NCI-H2107 (cell line): ENCODE data around the gene GALNT13.
"Not testable (repeated sequence)": the region's sequence is repeated elsewhere in the genome, so short reads cannot be mapped to it uniquely, and the experiment has no call there.

Experiments
- DNase-seq: peaks from one replicate; lab custom pipeline; 2025; lab: John Stamatoyannopoulos, UW

GALNT13 gene

GRCh38 chr2:154408786-154409185 is 537.1 kb downstream of the GALNT13 start:
- no peak for DNase-seq

- DNase-seq: no peak
Observed at GRCh38 chr2:154422251-154422650, 550.5 kb downstream of the GALNT13 start.

GRCh38 chr2:154425994-154426393 is 554.3 kb downstream of the GALNT13 start:
- DNase-seq: no peak

GRCh38 chr2:154427453-154427852 is 555.7 kb downstream of the GALNT13 start:
- DNase-seq: no peak

GRCh38 chr2:154428022-154428421 is 556.3 kb downstream of the GALNT13 start:
- no peak for DNase-seq

GRCh38 chr2:154433010-154433409 is 561.3 kb downstream of the GALNT13 start:
- DNase-seq: no peak

- no peak for DNase-seq
Observed at GRCh38 chr2:154437104-154437503, 565.4 kb downstream of the GALNT13 start.

GRCh38 chr2:154439156-154439555 is 567.4 kb downstream of the GALNT13 start:
- no peak for DNase-seq

- no peak for DNase-seq
Observed at GRCh38 chr2:154443919-154444318, 572.2 kb downstream of the GALNT13 start.

GRCh38 chr2:154446324-154446723 is 574.6 kb downstream of the GALNT13 start:
- no peak for DNase-seq

GRCh38 chr2:154447727-154448418 is 576.2 kb downstream of the GALNT13 start:
- no peak for DNase-seq

GRCh38 chr2:154449951-154450658 is 578.4 kb downstream of the GALNT13 start:
- no peak for DNase-seq

- no peak for DNase-seq
Observed at GRCh38 chr2:154452471-154452870, 580.7 kb downstream of the GALNT13 start.

- DNase-seq: no peak
Observed at GRCh38 chr2:154452906-154453493, 581.3 kb downstream of the GALNT13 start.

- no peak for DNase-seq
Observed at GRCh38 chr2:154455166-154455565, 583.4 kb downstream of the GALNT13 start.

- DNase-seq: no peak
Observed at GRCh38 chr2:154455866-154456265, 584.1 kb downstream of the GALNT13 start.

GRCh38 chr2:154457286-154457685 is 585.6 kb downstream of the GALNT13 start:
- DNase-seq: no peak

GRCh38 chr2:154459286-154459685 is 587.6 kb downstream of the GALNT13 start:
- no peak for DNase-seq

- DNase-seq: no peak
Observed at GRCh38 chr2:154462634-154463033, 590.9 kb downstream of the GALNT13 start.

- no peak for DNase-seq
Observed at GRCh38 chr2:154466226-154466625, 594.5 kb downstream of the GALNT13 start.

- DNase-seq: no peak
Observed at GRCh38 chr2:154470376-154470775, 598.7 kb downstream of the GALNT13 start.

GRCh38 chr2:154471492-154471891 is 599.8 kb downstream of the GALNT13 start:
- not testable (repeated sequence) for DNase-seq

GRCh38 chr2:154477319-154477718 is 605.6 kb downstream of the GALNT13 start:
- no peak for DNase-seq
